HTR-8/SVneo (cell line): ENCODE results near the gene ABCC12.

ENCODE experiments used
- DNase-seq: peaks from one replicate; pipeline ENCODE4 v3.0.0; 2011; ENCODE audit warnings: low spot score, mixed read lengths; ENCODE audit not compliant: insufficient read length
- FAIRE-seq: peaks from 2 replicates; lab custom pipeline; 2011; peaks lifted over from hg19 to GRCh38; lab: Jason Lieb, UNC

ABCC12 gene

GRCh38 chr16:48136547-48137360 lies 19.0 kb downstream of the ABCC12 start:
- DNase-seq (no peak), FAIRE-seq (no peak)

- DNase-seq = no peak
- FAIRE-seq = no peak
Measured at GRCh38 chr16:48133455-48134211, 22.2 kb downstream of the ABCC12 start.

GRCh38 chr16:48132696-48133095 lies 23.1 kb downstream of the ABCC12 start:
- FAIRE-seq (no peak), DNase-seq (no peak)

- DNase-seq (no peak), FAIRE-seq (no peak)
Measured at GRCh38 chr16:48131201-48131935, 24.4 kb downstream of the ABCC12 start.

GRCh38 chr16:48129926-48130325 lies 25.9 kb downstream of the ABCC12 start:
- DNase-seq = no peak
- FAIRE-seq = no peak

GRCh38 chr16:48128769-48129168 lies 27.0 kb downstream of the ABCC12 start:
- FAIRE-seq (no peak), DNase-seq (no peak)

- peak; percentile 58 for FAIRE-seq
Measured at GRCh38 chr16:48126801-48127644, 28.8 kb downstream of the ABCC12 start.

GRCh38 chr16:48125888-48126287 lies 29.9 kb downstream of the ABCC12 start:
- no peak for DNase-seq

More at GRCh38 chr16:48126801-48127644, 28.8 kb downstream of the ABCC12 start:
- DNase-seq = peak; percentile 66

GRCh38 chr16:48124266-48124665 lies 31.5 kb downstream of the ABCC12 start:
- no peak for DNase-seq
- FAIRE-seq = no peak

More at GRCh38 chr16:48125888-48126287, 29.9 kb downstream of the ABCC12 start:
- FAIRE-seq = no peak

GRCh38 chr16:48123104-48123788 lies 32.5 kb downstream of the ABCC12 start:
- DNase-seq (peak; percentile 87), FAIRE-seq (peak; percentile 86)

- no peak for FAIRE-seq
- DNase-seq = no peak
Measured at GRCh38 chr16:48121276-48121675, 34.5 kb downstream of the ABCC12 start.

GRCh38 chr16:48118841-48119240 lies 37.0 kb downstream of the ABCC12 start:
- DNase-seq (no peak), FAIRE-seq (peak; percentile 9)

GRCh38 chr16:48117217-48118105 lies 38.3 kb downstream of the ABCC12 start:
- no peak for FAIRE-seq

GRCh38 chr16:48115299-48115698 lies 40.5 kb downstream of the ABCC12 start:
- DNase-seq = no peak
- no peak for FAIRE-seq

More at GRCh38 chr16:48117217-48118105, 38.3 kb downstream of the ABCC12 start:
- peak; percentile 58 for DNase-seq

- no peak for FAIRE-seq
- DNase-seq = no peak
Measured at GRCh38 chr16:48114410-48114809, 41.4 kb downstream of the ABCC12 start.

GRCh38 chr16:48113471-48113870 lies 42.3 kb downstream of the ABCC12 start:
- FAIRE-seq (no peak), DNase-seq (no peak)

- FAIRE-seq (no peak), DNase-seq (no peak)
Measured at GRCh38 chr16:48113001-48113400, 42.8 kb downstream of the ABCC12 start.

- FAIRE-seq = no peak
Measured at GRCh38 chr16:48112600-48112999, 43.2 kb downstream of the ABCC12 start.

More at GRCh38 chr16:48112600-48112999, 43.2 kb downstream of the ABCC12 start:
- DNase-seq = no peak
